Measurements from ENCODE around the gene CPNE2.

Gene CPNE2

DNA sequence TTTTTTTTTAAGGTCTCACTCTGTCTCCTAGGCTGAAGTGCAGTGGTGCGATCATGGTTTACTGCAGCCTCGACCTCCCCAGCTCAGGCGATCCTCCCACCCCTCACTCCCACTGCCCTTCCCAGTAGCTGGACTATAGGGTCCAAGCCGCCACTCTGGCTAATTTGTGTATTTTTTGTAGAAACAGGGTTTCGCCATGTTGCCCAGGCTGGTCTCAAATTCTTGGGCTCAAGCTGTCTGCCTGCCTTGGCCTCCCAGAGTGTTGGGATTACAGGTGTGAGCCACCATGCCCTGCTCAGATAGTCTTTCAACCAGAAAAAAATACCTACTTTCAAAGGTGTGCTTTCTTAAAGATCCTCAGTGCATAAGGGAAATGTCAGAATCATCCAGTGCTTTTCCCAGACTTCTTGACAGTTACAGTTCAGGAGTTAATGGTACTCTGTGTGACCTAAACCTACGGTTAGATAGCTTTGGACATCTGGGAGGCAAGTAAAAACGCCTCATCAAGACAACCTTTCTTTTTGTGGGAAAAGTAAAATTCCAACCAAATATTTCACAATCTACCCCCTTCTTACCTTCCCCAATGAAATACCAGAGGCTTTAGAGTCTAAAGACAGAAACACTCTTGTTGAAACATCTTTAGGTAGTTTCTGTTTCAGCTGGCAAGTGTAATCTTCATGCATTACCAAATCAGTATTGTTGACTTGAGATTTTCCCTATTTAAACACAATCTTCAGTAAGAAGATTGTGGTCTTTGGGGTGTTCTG lies 100.5 kb downstream of the CPNE2 start:
- DNase-seq (ENCODE audit: low spot score): no peak

DNA sequence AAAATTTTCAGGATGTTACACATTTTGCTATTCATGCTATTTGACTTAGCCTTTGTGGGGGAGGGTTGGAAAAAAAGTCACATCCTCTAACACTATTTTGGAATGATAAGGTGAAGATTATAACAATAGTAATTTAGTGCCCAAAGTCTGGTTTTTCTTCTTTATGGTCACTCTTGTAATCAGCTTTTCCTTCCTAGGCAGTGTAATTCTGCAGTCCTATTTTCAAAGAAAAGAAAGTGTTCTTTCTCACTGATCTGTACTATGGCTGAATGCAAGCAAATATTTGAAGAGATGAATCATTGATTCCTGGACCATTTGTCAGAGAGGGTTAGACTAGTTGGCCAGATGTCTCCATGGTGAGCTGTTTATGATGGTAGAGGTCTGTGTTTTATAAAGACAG lies 102.1 kb downstream of the CPNE2 start:
- no peak for DNase-seq (ENCODE audit: low spot score)

DNA sequence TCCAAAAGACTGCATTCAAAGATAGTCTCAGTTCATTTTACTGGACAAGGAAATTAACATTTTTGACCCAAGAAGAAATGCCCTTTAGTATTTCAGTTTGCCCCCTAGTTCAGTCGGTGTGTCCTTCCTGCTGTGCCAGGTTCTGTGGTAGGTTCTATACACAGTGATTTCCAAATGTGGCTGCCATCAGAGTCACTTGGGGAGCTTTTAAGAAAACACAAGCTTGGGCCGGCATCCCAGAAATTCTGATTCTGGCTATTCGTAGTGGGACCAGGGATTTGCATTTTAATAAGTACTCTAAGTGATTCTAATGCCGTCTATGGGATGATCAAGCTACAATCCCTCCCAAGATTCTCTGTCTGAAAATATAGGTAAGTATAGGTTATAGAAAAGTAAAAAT lies 103.9 kb downstream of the CPNE2 start:
- DNase-seq (ENCODE audit: low spot score): no peak

DNA sequence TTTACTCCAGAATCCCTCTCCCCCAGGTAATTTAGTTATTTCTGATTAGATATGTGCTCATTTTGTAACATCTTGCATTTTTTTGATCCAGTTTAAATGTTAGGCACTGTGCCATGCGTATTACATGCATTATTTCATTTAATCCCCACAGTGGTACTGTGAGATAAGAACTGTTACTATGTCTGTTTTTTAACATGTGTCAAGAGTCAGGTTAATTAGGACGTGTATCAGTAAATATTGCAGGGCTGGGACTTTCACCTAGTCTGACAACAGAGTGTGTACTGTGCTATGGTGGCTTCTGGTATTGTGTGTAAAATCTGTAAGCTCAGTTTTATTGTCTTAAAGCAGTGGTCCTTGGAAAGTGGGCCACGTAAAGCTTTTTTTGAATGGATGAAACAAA lies 104.4 kb downstream of the CPNE2 start:
- no peak for DNase-seq (ENCODE audit: low spot score)
